ENCODE results near the gene BEGAIN.

GRCh38 chr14:100554696-100555320 is 32.4 kb downstream of the BEGAIN start:
- no peak for TF ChIP-seq CTCF (IDR thresholded peaks at IDR 0.05)
- TF ChIP-seq POLR2A (IDR thresholded peaks at IDR 0.05): no peak
- TF ChIP-seq POLR2AphosphoS5 (IDR thresholded peaks at IDR 0.05): no peak

Measured in prostate gland (tissue), 2 donors.